DOHH2 (cell line): ENCODE measurements around the gene EDC3.

Source experiments
- H3F3A ChIP-seq: fragments of 200-600 bp; sonication (generic), shearing (Covaris generic); 2 replicates; pipeline ENCODE4 v1.6.0; 2016; ENCODE audit warnings: antibody characterized with exemption, mild to moderate bottlenecking; ENCODE audit not compliant: control insufficient read depth, insufficient read depth
- H3K27ac ChIP-seq: fragments of 200-600 bp; sonication (generic); 2 replicates; pipeline ENCODE4 v1.5.1; 2014; ENCODE audit warnings: low read depth, mild to moderate bottlenecking, low read length, moderate library complexity
- H3K27me3 ChIP-seq: fragments of 200-600 bp; sonication (generic); 2 replicates; pipeline ENCODE4 v1.6.1; 2014; ENCODE audit warnings: mild to moderate bottlenecking, low read length, mixed read lengths; ENCODE audit not compliant: control insufficient read depth
- H3K36me3 ChIP-seq: fragments of 200-600 bp; sonication (generic); 2 replicates; pipeline ENCODE4 v1.6.1; 2014; ENCODE audit warnings: mild to moderate bottlenecking, low read length, moderate library complexity, mixed read lengths; ENCODE audit not compliant: control insufficient read depth
- H3K4me1 ChIP-seq: fragments of 200-600 bp; sonication (generic); 2 replicates; pipeline ENCODE4 v1.6.1; 2014; ENCODE audit warnings: mild to moderate bottlenecking, low read length, mixed read lengths; ENCODE audit not compliant: control insufficient read depth
- H3K4me2 ChIP-seq: fragments of 200-600 bp; sonication (generic); 2 replicates; pipeline ENCODE4 v1.6.0; 2014; ENCODE audit warnings: mild to moderate bottlenecking, low read length, moderate library complexity
- H3K4me3 ChIP-seq: fragments of 200-600 bp; sonication (generic); 2 replicates; pipeline ENCODE4 v1.5.1; 2014; ENCODE audit warnings: mild to moderate bottlenecking, low read length, mixed read lengths
- H3K79me2 ChIP-seq: fragments of 200-600 bp; sonication (generic); 2 replicates; pipeline ENCODE4 v1.6.1; 2014; ENCODE audit warnings: mild to moderate bottlenecking, low read length, mixed read lengths; ENCODE audit not compliant: control insufficient read depth
- H3K9me2 ChIP-seq: fragments of 200-600 bp; sonication (generic); replicated peaks from 2 replicates; pipeline ENCODE4 v1.6.1; 2014; ENCODE audit warnings: mild to moderate bottlenecking, low read length, mixed read lengths; ENCODE audit not compliant: control insufficient read depth
- H3K9me3 ChIP-seq: fragments of 200-600 bp; sonication (generic); 2 replicates; pipeline ENCODE4 v1.6.1; 2014; ENCODE audit warnings: antibody characterized with exemption, low read length, mixed read lengths; ENCODE audit not compliant: control insufficient read depth, insufficient read depth
- H4K20me1 ChIP-seq: fragments of 200-600 bp; sonication (generic); 2 replicates; pipeline ENCODE4 v1.6.0; 2014; ENCODE audit warnings: low read depth, mild to moderate bottlenecking, antibody characterized with exemption, low read length, moderate library complexity; ENCODE audit not compliant: control insufficient read depth, insufficient read depth
- EZH2phosphoT487 ChIP-seq: fragments of 200-600 bp; sonication (generic); IDR thresholded peaks from 2 replicates; pipeline ENCODE4 v1.6.1; 2017; ENCODE audit warnings: borderline replicate concordance, mild to moderate bottlenecking, antibody characterized with exemption, low read length, moderate library complexity, mixed read lengths
- TF ChIP-seq, protein P1 (sequence below): fragments of 200-600 bp; sonication (generic); IDR thresholded peaks from one replicate; pipeline ENCODE4 v1.5.1; 2014; ENCODE audit warnings: antibody characterized with exemption, mild to moderate bottlenecking, low read depth, low read length; ENCODE audit not compliant: poor library complexity, severe bottlenecking

Gene EDC3

GRCh38 chr15:74626752-74627692 lies 68.8 kb downstream of the EDC3 start:
- TF ChIP-seq, protein P1, sequence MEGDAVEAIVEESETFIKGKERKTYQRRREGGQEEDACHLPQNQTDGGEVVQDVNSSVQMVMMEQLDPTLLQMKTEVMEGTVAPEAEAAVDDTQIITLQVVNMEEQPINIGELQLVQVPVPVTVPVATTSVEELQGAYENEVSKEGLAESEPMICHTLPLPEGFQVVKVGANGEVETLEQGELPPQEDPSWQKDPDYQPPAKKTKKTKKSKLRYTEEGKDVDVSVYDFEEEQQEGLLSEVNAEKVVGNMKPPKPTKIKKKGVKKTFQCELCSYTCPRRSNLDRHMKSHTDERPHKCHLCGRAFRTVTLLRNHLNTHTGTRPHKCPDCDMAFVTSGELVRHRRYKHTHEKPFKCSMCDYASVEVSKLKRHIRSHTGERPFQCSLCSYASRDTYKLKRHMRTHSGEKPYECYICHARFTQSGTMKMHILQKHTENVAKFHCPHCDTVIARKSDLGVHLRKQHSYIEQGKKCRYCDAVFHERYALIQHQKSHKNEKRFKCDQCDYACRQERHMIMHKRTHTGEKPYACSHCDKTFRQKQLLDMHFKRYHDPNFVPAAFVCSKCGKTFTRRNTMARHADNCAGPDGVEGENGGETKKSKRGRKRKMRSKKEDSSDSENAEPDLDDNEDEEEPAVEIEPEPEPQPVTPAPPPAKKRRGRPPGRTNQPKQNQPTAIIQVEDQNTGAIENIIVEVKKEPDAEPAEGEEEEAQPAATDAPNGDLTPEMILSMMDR: no peak
- H3K27me3 ChIP-seq: no peaks in the 10 kb centered on the region
- no peak overlapping the region for H3K4me2 ChIP-seq
- H3K36me3 ChIP-seq: peaks cover 97% of the 10 kb centered on the region
- peaks cover 9% of the 10 kb centered on the region for H3K4me1 ChIP-seq
- H4K20me1 ChIP-seq: peaks cover 9% of the 10 kb centered on the region; the same call in 1 of the 2 replicates
- no peak overlapping the region for H3K27ac ChIP-seq
- no peaks in the 10 kb centered on the region for H3K9me2 ChIP-seq
- no peak overlapping the region for H3K4me3 ChIP-seq
- H3F3A ChIP-seq: peaks cover 3% of the 10 kb centered on the region; the same call in 1 of the 2 replicates
- H3K9me3 ChIP-seq: no peaks in the 10 kb centered on the region
- peaks cover 18% of the 10 kb centered on the region for H3K79me2 ChIP-seq

GRCh38 chr15:74626336-74626735 lies 69.5 kb downstream of the EDC3 start:
- H3K4me3 ChIP-seq: no peak overlapping the region
- H3K27me3 ChIP-seq: no peaks in the 10 kb centered on the region
- TF ChIP-seq, protein P1: no peak
- no peak for TF ChIP-seq EZH2phosphoT487
- peaks cover 16% of the 10 kb centered on the region for H4K20me1 ChIP-seq
- peaks cover 25% of the 10 kb centered on the region for H3K79me2 ChIP-seq
- no peak overlapping the region for H3K27ac ChIP-seq
- no peaks in the 10 kb centered on the region for H3K9me3 ChIP-seq
- H3K36me3 ChIP-seq: peaks cover 97% of the 10 kb centered on the region
- H3K4me2 ChIP-seq: no peak overlapping the region
- no peaks in the 10 kb centered on the region for H3K9me2 ChIP-seq
- peaks cover 9% of the 10 kb centered on the region for H3K4me1 ChIP-seq
- H3F3A ChIP-seq: peaks cover 2% of the 10 kb centered on the region; the same call in 1 of the 2 replicates

GRCh38 chr15:74625693-74626092 lies 70.1 kb downstream of the EDC3 start:
- peaks cover 18% of the 10 kb centered on the region for H4K20me1 ChIP-seq
- H3K4me1 ChIP-seq: peaks cover 9% of the 10 kb centered on the region
- H3K36me3 ChIP-seq: peaks cover 97% of the 10 kb centered on the region
- peaks cover 31% of the 10 kb centered on the region for H3K79me2 ChIP-seq
- H3F3A ChIP-seq: no peaks in the 10 kb centered on the region
- no peak overlapping the region for H3K4me2 ChIP-seq
- no peaks in the 10 kb centered on the region for H3K9me3 ChIP-seq
- TF ChIP-seq, protein P1: no peak
- no peak for TF ChIP-seq EZH2phosphoT487
- no peak overlapping the region for H3K4me3 ChIP-seq
- H3K27me3 ChIP-seq: no peaks in the 10 kb centered on the region
- H3K9me2 ChIP-seq: no peaks in the 10 kb centered on the region
- H3K27ac ChIP-seq: no peak overlapping the region
